ENCODE data around the gene HABP2. TPM values are rescaled to one million over a fixed set of nuclear protein-coding genes. Genes with fewer than 3 reads are reported as not detected.
A peak's percentile ranks its signal among the peaks of the same experiment; 100 is the strongest.

The HABP2 gene
- total RNA-seq, 1 donor from 2014 or later: 0.11 TPM

- TF ChIP-seq, protein P1, sequence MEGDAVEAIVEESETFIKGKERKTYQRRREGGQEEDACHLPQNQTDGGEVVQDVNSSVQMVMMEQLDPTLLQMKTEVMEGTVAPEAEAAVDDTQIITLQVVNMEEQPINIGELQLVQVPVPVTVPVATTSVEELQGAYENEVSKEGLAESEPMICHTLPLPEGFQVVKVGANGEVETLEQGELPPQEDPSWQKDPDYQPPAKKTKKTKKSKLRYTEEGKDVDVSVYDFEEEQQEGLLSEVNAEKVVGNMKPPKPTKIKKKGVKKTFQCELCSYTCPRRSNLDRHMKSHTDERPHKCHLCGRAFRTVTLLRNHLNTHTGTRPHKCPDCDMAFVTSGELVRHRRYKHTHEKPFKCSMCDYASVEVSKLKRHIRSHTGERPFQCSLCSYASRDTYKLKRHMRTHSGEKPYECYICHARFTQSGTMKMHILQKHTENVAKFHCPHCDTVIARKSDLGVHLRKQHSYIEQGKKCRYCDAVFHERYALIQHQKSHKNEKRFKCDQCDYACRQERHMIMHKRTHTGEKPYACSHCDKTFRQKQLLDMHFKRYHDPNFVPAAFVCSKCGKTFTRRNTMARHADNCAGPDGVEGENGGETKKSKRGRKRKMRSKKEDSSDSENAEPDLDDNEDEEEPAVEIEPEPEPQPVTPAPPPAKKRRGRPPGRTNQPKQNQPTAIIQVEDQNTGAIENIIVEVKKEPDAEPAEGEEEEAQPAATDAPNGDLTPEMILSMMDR (IDR thresholded peaks at IDR 0.05): no peak
- no peak overlapping the region for H3K4me3 Mint-ChIP-seq (ENCODE audit: unreplicated experiment)
- H3K27me3 Mint-ChIP-seq (ENCODE audit: unreplicated experiment): peaks cover 21% of the 10 kb centered on the region
- no peaks in the 10 kb centered on the region for H3K36me3 Mint-ChIP-seq (ENCODE audit: unreplicated experiment)
- no peak for DNase-seq (ENCODE audit: extremely low spot score, unreplicated experiment)
- H3K9me3 Mint-ChIP-seq (ENCODE audit: unreplicated experiment): no peaks in the 10 kb centered on the region
- H3K27ac Mint-ChIP-seq (ENCODE audit: unreplicated experiment): no peak overlapping the region
- peaks cover 10% of the 10 kb centered on the region for H3K4me1 Mint-ChIP-seq (ENCODE audit: unreplicated experiment)
Measured at GRCh38 chr10:113518415-113518814, 34.4 kb upstream of the HABP2 start.

DNA sequence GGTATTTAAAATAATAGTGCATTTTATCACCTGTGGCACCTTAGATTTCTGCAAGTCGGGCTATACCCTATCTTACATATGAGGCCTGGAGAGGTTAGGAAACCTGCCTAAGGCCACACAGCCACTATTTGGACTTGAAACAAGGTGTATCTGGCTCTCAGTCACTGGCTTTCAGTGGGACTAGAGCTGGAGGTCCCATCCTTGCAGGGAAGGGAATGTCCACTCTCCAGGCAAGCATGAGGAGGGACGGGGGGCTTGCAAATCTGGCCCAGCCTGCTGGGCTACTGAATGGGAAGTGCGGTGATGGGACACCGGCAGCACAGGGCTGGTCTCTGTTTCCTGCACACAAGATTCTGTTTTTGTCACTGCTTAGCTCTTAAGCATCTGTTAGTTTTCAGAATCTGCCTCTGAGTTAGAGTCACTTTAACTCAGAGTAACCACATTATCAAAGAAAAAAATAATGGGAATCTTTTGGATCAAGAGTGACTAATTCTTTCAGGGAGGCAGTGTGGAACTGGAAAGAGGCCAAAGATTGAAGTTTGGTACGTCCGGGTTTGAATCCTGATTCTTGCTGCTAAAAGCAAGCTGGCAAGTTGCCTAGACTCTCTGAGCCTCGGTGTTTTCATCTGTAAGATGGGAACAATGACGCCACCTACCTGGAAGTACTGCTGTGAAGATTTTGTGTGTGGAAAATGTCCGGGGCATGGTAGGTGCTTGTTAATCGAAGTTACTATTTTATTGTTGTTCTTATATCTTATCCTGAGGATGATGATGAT lies 33.8 kb upstream of the HABP2 start:
- Mint-ChIP-seq H3K4me1 (ENCODE audit: unreplicated experiment) (peaks cover 10% of the 10 kb centered on the region), H3K9me3 (ENCODE audit: unreplicated experiment) (no peaks in the 10 kb centered on the region), H3K27ac (ENCODE audit: unreplicated experiment) (no peak overlapping the region), H3K27me3 (ENCODE audit: unreplicated experiment) (peaks cover 21% of the 10 kb centered on the region), H3K4me3 (ENCODE audit: unreplicated experiment) (no peak overlapping the region), H3K36me3 (ENCODE audit: unreplicated experiment) (no peaks in the 10 kb centered on the region)
- DNase-seq (ENCODE audit: extremely low spot score, unreplicated experiment): no peak
- TF ChIP-seq, protein P1 (IDR thresholded peaks at IDR 0.05): no peak

- Mint-ChIP-seq H3K27me3 (ENCODE audit: unreplicated experiment) (peaks cover 21% of the 10 kb centered on the region), H3K27ac (ENCODE audit: unreplicated experiment) (no peak overlapping the region), H3K4me3 (ENCODE audit: unreplicated experiment) (no peak overlapping the region), H3K9me3 (ENCODE audit: unreplicated experiment) (no peaks in the 10 kb centered on the region), H3K4me1 (ENCODE audit: unreplicated experiment) (peaks cover 10% of the 10 kb centered on the region), H3K36me3 (ENCODE audit: unreplicated experiment) (no peaks in the 10 kb centered on the region)
- TF ChIP-seq, protein P1 (IDR thresholded peaks at IDR 0.05): no peak
- no peak for DNase-seq (ENCODE audit: extremely low spot score, unreplicated experiment)
Measured at GRCh38 chr10:113519681-113520115, 33.2 kb upstream of the HABP2 start.

DNA sequence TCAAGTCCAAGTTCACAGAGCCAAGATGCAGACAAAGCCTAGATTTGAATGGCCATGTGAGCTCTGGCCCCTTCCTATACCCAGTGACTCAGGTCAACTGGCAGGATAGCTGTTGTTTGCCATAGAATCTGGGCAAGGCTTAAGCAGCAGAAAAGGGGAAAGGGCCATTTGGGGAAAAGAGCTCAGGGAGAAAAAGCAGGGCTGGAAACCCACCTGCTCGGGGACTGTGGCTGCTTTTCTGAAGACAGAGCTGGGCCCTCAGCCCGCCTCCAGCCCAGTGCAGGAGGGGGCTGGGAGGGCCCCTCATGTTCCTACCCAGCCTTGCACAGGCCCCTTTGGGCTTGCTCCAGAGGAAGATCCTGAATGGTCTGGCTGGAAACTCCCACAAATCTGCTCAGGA lies 32.6 kb upstream of the HABP2 start:
- Mint-ChIP-seq H3K27me3 (ENCODE audit: unreplicated experiment) (peaks cover 15% of the 10 kb centered on the region), H3K9me3 (ENCODE audit: unreplicated experiment) (no peaks in the 10 kb centered on the region), H3K36me3 (ENCODE audit: unreplicated experiment) (no peaks in the 10 kb centered on the region), H3K27ac (ENCODE audit: unreplicated experiment) (no peak overlapping the region), H3K4me3 (ENCODE audit: unreplicated experiment) (no peak overlapping the region), H3K4me1 (ENCODE audit: unreplicated experiment) (peaks cover 10% of the 10 kb centered on the region)
- DNase-seq (ENCODE audit: extremely low spot score, unreplicated experiment): no peak
- TF ChIP-seq, protein P1 (IDR thresholded peaks at IDR 0.05): no peak

DNA sequence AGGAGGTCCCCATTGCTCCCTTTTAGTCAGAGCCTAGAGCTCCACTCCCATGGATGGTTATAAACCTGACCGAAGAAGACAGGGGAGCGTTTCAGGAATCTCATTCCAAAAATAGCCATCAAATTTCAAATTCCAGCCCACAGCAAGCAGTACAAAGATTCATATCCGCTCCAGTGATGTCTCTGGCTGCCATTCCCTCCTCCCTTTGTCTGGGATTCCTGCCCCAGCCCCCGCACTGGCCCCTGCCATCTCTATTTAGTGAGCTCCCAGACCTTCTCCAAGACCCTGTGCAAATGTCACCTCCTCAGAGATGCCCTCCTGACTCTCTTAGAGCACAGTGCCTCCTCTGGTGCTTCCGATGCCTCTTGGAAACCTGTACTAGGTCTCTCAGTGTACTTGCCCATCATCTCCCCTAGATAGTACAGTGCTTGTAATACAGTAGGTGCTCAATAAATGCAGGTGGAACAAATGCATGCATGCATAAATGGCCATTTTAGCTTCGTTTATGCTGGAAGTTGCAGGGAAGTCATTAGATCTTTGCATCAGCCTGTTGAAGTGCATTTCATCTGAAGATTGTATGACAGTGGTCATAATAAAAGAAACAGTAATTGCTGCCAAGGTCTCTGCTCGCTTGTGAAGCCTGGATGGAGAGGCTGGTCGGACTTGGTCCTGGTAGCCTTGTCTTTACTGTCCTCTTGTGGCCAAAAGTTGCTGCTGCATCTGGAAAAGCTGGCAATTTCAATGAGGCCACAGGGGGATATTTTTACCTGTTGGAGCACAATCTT lies 32.0 kb upstream of the HABP2 start:
- Mint-ChIP-seq H3K4me1 (ENCODE audit: unreplicated experiment) (peaks cover 3% of the 10 kb centered on the region), H3K9me3 (ENCODE audit: unreplicated experiment) (no peaks in the 10 kb centered on the region), H3K36me3 (ENCODE audit: unreplicated experiment) (no peaks in the 10 kb centered on the region), H3K27me3 (ENCODE audit: unreplicated experiment) (peaks cover 11% of the 10 kb centered on the region), H3K27ac (ENCODE audit: unreplicated experiment) (no peak overlapping the region), H3K4me3 (ENCODE audit: unreplicated experiment) (no peak overlapping the region)
- TF ChIP-seq, protein P1 (IDR thresholded peaks at IDR 0.05): peak; percentile 98
- peak; percentile 87 for DNase-seq (ENCODE audit: extremely low spot score, unreplicated experiment)
